NCI-H526 treated with DMSO at 0.1 percent for 48 hours (cell line): ENCODE results near the gene KIF1B.
A peak's percentile ranks its signal among the peaks of the same experiment; 100 is the strongest.
"Not testable (repeated sequence)": the region's sequence is repeated elsewhere in the genome, so short reads cannot be mapped to it uniquely, and the experiment has no call there.

Source experiments
- DNase-seq: peaks from one replicate; lab custom pipeline; 2025; lab: John Stamatoyannopoulos, UW

KIF1B gene

DNA sequence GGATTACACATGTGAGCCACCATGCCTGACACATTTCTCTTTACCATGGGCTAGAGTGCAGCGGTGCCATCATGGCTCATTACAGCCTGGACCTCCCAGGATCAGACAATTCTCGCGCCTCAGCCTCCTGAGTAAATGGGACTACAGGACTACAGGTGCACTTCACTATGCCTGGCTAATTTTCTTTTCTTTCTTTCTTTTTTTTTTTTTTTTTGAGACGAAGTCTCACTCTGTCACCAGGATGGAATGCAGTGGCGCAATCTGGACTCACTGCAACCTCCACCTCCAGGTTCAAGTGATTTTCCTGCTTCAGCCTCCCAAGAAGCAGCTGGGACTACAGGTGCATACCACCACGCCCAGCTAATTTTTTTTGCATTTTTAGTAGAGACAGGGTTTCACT is 14.8 kb upstream of the KIF1B start:
- DNase-seq: no peak

DNA sequence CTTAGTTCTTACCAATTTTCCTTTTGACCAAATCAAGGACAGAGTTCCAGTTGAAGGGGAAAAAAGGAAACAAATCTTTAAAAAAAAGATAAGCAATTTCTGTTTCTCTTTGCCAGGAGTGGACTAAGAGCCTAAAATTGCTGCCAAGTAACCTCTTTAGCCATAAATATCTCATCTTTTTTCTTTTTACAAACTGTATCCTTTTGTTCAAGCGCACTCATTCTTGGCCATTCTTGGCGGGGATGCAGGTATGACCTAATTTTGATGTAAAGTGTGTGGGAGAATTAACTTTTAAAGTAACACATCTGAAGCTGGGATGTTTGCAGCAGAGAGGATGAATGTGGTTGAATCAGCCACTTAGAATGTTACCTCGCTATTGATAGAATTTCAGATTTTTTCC is 13.4 kb upstream of the KIF1B start:
- no peak for DNase-seq

DNA sequence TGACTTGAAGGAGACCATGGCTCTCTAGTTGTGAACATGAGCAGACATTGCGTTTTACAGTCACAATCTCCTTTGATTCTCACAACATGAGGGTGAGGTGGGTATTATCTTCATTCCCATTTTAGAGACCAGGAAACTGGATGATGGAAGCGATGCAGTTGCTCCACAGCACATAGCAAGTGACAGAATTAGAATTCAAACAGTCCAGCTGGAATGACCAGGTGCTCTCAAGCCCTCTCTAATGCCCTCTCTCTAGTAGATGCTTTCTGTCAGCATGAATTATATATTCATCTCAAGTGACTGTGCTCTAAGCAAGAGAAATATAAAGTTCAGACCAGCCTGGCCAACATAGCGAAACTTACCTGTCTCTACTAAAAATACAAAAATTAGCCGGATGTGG is 9.8 kb upstream of the KIF1B start:
- DNase-seq: no peak

GRCh38 chr1:10204003-10204642 is 6.2 kb upstream of the KIF1B start:
- DNase-seq: no peak

DNA sequence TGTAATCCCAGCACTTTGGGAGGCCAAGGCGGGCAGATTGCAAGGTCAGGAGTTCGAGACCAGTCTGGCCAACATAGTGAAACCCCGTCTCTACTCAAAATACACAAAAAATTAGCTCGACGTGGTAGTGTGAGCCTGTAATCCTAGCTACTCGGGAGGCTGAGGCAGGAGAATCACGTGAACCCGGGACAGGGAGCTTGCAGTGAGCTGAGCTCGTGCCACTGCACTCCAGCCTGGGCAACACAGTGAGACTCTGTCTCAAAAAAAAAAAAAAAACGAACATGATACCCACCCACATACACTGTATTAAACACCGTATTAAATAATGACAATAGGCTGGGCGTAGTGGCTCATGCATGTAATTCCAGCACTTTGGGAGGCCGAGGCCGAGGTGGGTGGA is 5.2 kb upstream of the KIF1B start:
- DNase-seq: not testable (repeated sequence)

- no peak for DNase-seq
Measured at GRCh38 chr1:10207810-10208209, 2.6 kb upstream of the KIF1B start.

- no peak for DNase-seq
Measured at GRCh38 chr1:10208537-10208936, 1.8 kb upstream of the KIF1B start.

DNA sequence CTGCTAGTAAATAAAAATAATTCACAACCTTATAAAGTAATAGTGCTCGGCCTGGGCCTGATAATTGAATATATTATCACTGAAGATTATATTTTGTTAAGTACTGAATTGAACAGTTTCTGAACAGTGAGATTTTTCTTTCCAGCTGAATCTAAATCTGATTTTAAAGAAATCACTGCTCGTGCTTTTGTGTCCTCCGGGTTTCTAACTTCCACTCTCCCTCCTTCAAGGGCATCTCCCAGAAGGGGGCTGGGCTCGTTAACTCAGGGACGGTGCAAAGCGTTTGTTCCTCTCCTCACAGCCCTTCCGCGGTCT is 823 bp upstream of the KIF1B start:
- DNase-seq: no peak

DNA sequence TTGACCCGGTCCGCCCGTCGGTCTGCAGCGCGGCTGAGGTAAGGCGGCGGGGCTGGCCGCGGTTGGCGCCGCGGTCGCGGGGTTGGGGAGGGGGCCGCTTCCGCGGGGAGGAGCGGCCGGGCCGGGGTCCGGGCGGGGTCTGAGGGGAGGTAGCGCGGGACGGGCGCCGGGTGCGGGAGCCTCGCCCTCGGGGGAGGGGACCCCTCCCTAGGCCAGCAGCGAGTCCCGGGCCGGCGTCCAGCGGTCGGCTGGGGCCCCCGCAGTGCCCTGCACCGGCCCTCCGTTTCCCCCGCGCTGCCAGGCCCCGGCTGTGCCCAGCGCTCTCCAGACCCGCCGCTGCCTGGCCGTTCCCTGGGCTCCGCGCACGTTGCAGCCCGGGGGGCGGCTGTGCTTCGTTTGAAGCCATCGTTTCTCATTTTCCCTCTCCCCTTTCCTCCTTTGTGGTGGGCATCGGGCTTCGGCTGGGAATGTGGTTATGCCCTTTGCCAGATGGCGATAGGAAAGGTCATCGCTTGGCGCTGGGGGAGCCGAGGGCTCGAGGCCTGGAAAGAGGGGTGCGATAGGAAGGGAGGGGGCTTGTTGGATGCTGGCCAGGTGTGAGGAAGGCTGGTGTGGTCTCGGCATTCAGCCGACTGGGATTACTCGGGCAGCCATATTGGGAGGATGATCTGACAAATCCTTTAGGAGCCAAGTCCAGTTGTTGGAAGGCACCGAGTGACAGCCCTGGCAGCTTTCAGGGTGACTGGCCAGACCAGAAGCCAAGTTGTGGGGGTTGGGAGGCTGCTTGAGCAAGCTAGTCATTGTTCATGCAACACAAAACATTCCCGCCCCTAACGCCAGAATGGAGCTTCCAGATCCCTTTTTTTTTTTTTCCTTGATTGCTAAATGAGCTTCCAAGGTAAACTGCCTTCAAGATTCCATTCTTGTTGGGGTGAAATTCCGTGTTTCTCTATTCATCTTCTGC is 753 bp downstream of the KIF1B start:
- DNase-seq: peak; percentile 22

DNA sequence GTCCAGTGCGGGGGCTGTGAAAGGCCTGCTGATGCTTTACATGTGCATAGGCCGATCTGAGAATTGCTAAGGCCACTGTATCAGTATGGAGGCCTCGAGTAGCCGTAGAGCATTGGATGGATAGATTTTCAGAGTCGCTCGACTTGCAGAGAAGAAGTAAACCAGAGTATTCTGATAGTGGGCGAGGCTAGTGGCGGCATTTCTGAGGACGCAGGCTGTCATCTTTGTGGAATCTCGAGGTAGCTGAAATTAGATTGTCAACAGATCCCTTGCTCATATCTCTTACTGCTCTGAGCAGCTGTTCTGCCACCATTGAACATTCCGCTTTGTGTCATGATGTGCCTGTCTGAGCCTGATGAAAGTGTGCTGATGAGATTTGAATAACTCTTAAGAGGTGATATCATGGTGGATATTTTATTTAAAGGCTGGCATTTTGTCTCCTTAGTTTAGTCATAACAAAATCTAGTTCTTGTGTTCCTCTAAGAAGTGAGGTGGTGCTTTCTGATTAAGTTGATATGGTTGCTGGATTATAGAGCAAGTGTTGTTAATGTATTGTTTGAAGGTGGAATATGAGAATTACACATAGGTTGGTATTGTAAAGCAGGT is 1.5 kb downstream of the KIF1B start:
- DNase-seq: no peak

DNA sequence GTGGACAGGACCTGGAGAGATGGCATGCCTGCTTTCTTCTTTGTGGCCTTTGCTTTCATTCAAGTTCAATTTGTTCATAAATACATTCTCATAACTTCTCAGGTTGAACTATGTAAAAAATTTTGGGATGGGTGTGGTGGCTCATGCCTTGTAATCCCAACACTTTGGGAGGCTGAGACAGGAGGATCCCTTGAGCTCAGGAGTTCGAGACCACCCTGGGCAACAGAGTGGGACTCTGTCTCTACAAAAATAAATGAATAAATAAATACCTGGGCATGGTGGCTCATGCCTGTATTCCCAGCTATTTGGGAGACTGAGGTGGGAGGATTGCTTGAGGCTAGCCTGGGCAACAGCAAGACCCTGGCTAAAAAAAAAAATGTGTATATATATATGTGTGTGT is 2.1 kb downstream of the KIF1B start:
- no peak for DNase-seq

DNA sequence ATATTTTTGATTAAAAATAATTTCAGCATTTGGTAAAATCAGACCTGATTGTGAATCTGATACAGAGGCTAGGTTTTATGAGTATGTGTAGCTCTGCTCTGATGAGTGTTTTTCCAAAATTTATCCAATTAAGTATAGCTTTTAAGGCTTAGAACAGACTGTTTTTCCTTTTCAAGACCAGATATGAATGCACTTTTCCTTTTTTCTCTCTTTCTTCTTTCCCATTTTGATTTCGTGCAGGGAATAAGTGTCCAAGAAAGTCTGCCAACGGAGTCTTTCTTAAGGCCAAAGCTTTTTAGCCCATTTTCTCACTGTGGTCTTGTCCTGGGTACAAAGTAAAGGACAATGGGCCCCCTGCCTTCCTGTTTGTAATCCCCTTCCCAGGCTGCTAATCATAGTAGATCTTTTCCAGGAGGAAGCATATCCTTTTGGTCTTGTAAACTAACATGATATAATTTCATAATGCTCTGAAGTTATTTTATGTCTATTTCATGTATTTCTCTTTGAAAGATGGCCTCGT is 2.9 kb downstream of the KIF1B start:
- DNase-seq: no peak

- no peak for DNase-seq
Measured at GRCh38 chr1:10216090-10216749, 5.8 kb downstream of the KIF1B start.

DNA sequence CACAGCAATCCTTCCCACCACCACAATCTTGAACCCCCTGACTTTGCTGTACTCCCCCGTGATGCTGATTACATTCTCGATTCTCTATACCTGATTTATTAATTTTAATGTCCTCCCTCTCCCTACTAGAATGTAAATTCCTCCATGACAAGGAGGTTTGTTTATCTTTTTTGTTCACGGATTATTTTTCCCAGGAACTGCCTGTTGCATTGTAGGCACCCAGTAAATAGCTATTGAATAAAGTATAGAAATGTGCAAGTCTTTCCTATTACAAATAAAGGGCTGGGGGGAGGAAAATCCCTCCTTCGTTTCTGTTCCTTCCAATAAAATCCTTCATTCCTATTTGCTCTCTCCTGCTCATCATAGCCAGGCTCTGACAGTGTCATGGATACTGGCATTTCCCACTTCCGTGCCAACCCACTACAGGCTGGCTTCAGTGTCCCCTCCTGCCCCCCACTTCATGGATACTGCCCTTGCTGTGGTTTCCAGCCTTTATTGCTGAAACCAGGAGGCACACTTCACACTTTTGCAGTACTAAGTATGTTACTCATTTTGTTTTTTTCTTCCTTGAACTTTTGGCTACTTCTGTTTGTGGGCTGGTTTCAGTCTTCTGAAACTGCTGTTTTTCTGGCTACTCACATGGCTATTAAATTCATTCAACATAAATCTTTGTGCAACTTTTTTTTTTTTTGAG is 7.5 kb downstream of the KIF1B start:
- DNase-seq: no peak

GRCh38 chr1:10220200-10220599 is 9.8 kb downstream of the KIF1B start:
- DNase-seq: no peak

DNA sequence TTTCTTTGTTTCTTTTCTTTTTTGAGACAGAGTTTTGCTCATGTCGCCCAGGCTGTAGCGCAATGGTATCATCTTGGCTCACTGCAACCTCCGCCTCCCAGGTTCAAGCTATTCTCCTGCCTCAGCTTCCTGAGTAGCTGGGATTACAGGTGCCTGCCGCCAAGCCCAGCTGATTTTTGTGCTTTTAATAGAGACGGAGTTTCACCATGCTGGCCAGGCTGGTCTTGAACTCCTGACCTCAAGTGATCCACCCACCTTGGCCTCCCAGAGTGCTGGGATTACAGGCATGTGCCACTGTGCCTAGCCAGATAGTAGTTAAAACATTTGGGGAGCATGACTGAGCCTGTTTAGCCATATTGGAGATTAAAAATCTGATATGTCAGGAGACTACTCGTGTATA is 10.3 kb downstream of the KIF1B start:
- DNase-seq: not testable (repeated sequence)

DNA sequence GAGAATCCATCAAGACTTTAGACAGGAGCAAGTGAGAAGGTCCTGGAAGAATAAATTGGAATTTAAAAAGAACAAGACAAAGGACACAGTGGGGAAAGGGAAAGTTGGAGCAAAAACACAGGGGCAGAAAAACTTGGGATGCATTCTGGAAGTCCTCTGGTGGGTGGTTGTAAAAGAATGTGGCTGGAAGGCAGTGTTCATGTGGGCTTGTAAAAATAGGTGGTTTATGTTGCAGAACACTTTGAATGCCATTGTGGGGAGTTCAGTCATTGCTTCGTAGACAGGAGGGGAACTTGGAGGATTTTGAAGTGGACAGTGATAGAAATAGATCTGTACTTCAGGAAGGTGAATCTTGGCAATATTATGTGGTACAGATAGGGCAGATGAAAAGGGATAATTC is 15.2 kb downstream of the KIF1B start:
- no peak for DNase-seq

GRCh38 chr1:10228528-10228927 is 18.2 kb downstream of the KIF1B start:
- no peak for DNase-seq

DNA sequence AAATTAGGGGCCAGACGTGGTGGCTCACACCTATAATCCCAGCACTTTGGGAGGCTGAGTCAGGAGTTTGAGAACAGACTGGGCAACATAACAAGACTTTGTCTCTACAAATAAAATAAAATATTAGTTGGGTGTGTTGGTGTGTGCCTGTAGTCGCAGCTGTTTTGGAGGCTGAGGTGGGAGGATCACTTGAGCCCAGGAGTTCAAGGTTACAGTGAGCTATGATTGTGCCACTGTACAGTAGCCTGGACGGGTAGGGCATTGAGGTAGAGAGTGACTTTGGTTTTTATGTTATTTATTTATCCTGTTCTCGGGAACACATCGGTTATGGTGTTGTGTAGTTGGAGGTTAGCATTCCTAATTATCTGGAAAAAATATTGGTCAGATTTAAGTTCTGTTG is 19.5 kb downstream of the KIF1B start:
- DNase-seq: no peak

GRCh38 chr1:10232163-10232562 is 21.8 kb downstream of the KIF1B start:
- DNase-seq: no peak

DNA sequence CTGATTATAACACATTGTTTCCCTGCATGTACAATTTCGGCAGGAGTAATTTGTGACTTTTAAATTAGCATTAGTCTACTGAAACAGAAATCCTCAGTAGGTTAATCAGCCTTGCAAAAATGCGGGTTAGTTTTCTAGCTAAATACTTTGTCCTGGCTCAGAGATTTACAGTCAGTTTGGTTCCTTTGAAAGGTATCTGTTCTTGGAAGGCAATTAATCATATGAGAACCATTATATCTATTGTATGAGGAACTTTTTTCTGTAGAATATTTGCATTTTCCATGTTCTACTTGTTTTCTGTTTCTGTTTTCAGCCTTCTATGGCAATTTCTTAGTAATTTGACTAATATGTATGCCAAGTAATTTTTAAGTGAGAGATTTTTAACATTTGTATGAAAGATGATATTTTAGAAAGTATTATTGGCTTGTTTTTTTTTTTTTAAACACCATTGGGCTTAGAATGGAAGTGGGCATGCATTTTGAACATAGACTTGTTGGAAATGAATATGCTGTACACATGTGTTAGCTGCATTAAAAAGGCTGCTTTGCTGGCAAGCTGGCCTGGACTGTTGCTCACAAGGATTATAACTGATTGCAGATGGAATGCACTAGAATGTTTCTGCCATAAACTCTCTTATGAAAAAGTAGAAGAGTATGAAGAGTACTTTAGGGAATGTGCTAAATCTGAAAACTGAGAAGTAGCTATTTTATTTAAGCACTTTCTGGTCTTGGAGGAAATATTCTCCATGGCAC is 26.2 kb downstream of the KIF1B start:
- DNase-seq: no peak
